GM23248 (cell line): ENCODE results near the gene TRAPPC5.

Experiments
- EZH2 ChIP-seq: fragments of 200-600 bp; sonication (generic); IDR thresholded peaks from 2 replicates; pipeline ENCODE4 v1.6.1; 2018; ENCODE audit warnings: antibody characterized with exemption, mild to moderate bottlenecking; ENCODE audit not compliant: insufficient read depth, poor library complexity, severe bottlenecking
- EZH2phosphoT487 ChIP-seq: fragments of 200-600 bp; sonication (generic); IDR thresholded peaks from 2 replicates; pipeline ENCODE4 v1.6.1; 2018; ENCODE audit warnings: antibody characterized with exemption, moderate library complexity, mild to moderate bottlenecking, low read depth; ENCODE audit not compliant: insufficient read depth

GRCh38 chr19:7715671-7716070 is 35.0 kb downstream of the TRAPPC5 start:
- no peak for TF ChIP-seq EZH2
- no peak for TF ChIP-seq EZH2phosphoT487
